ENCODE results near the gene DELE1.
"Not testable (repeated sequence)": the region's sequence is repeated elsewhere in the genome, so short reads cannot be mapped to it uniquely, and the experiment has no call there.

The DELE1 gene

DNA sequence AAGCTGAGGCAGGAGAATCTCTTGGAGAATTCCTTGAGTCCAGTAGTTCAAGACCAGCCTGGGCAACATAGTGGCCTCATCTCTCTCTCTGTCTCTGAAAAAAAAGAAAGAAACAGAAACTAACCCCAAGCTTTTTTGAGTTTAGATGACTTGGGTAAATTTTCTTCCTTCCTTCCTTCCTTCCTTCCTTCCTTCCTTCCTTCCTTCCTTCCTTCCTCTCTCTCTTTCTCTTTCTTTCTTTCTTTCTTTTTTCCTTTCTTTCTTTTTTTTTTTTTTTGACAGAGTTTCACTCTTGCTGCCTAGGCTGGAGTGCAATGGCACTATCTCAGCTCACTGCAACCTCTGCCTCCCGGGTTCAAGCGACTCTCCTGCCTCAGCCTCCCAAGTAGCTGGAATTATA lies 33.2 kb upstream of the DELE1 start:
- DNase-seq: not testable (repeated sequence)

- DNase-seq: no peak
Observed at GRCh38 chr5:141897425-141897824, 26.2 kb upstream of the DELE1 start.

- no peak for DNase-seq
Observed at GRCh38 chr5:141898448-141899049, 25.1 kb upstream of the DELE1 start.

GRCh38 chr5:141902015-141902814 lies 21.5 kb upstream of the DELE1 start:
- DNase-seq: peak; percentile 46

- no peak for DNase-seq
Observed at GRCh38 chr5:141903261-141903660, 20.4 kb upstream of the DELE1 start.

DNA sequence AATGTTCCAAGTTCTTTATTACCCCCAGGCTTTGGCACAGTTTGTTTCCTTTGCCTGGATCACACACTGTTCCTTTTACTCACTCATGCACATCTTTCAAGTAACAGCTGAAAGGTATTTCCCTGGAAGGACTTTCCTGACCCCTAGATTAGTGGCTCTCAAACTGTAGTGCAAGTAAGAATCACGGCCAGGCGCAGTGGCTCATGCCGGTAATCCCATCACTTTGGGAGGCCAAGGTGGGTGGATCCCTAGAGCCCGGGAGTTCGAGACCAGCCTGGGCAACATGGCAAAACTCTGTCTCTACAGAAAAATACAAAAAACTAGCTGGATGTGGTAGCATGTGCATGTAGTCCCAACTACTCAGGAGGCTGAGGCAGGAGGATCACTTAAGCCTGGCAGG lies 19.1 kb upstream of the DELE1 start:
- DNase-seq: no peak

DNA sequence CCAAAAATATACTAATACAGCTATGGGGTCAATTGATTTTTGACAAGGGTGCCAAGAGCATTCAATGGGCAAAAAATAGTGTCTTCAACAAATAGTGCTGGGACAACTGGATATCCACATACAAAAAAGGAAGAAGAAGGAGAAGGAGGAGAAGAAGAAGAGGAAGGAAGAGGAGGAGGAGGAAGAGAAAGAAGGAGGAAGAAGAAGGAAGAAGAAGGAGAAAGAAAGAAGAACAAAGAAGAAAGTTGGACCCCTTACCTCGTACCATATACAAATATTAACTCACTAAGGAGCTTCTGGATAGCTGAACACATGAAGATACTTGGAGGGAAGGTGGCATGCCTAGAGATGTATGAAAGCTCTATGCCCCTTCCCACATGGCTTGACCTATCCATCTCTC lies 17.2 kb upstream of the DELE1 start:
- DNase-seq: no peak

- no peak for DNase-seq
Observed at GRCh38 chr5:141906972-141907371, 16.7 kb upstream of the DELE1 start.

GRCh38 chr5:141908796-141909195 lies 14.9 kb upstream of the DELE1 start:
- DNase-seq: no peak

DNA sequence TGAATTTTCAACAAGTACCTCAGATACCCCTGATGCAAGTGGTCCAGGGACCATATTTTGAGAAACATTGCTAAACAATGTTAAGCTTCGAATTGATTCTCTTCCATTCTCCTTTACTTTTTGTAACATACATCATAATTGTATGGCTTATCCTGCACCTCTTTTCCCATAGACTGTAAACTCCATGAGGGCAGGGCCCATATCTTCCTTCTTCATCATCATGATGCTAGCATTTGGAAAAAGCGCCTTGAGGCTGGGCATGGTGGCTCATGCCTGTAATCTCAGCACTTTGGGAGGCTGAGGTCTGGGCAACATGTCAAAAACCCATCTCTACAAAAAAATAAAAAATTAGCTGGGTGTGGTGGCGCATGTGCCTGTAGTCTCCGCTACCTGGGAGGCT lies 14.5 kb upstream of the DELE1 start:
- DNase-seq: no peak

GRCh38 chr5:141910271-141910673 lies 13.4 kb upstream of the DELE1 start:
- DNase-seq: no peak

GRCh38 chr5:141913560-141914198 lies 10.0 kb upstream of the DELE1 start:
- no peak for DNase-seq

DNA sequence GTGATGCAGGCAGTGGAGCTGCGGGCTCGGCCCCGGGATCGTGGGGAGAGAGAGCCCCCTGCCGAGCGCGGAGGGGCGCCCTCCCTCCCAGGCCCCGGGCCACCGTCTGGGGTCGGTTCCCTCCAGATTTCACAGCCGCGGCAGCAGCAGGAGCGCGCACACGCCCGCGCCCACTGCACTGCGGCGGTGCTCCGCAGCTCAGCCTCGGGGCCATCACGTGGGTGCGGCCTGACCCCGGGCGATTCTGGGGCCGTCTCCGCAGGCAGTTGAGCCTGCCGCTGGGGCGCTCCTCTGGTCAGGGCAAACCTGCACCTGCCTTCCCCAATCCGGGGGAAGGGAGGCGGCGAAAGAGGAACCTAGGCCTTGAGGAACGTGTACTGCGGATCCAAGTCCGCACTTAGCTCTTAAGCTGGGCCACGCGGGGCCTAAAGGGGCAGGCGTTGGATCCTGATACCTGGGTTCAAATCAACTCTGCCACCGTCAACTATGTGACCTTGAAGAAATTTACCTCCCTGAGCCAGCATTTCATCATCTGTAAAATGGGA lies 9.4 kb upstream of the DELE1 start:
- DNase-seq: peak; percentile 63

GRCh38 chr5:141914797-141915196 lies 8.9 kb upstream of the DELE1 start:
- no peak for DNase-seq

DNA sequence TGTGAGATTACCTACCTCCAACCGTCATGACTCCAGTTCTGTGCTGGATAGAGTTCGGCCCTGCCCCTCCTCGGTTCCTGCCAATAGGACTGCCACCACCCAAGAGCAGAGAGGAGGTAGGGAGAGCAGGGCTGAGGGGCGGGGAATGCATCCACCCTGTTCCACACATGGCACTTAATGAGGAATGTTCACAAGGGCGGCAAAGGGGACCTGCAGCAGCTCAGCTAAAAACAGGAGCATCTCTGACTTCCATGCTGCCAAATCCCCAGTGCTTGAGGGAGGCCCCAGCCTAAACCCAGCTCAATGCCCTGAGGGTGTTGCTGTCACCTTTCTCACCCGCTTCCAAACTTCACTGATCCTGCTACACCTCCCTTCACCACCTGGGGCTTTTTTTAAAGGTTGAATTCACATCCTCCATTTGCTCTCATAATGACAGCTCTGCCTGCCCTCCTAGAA lies 7.8 kb upstream of the DELE1 start:
- DNase-seq: peak; percentile 30

DNA sequence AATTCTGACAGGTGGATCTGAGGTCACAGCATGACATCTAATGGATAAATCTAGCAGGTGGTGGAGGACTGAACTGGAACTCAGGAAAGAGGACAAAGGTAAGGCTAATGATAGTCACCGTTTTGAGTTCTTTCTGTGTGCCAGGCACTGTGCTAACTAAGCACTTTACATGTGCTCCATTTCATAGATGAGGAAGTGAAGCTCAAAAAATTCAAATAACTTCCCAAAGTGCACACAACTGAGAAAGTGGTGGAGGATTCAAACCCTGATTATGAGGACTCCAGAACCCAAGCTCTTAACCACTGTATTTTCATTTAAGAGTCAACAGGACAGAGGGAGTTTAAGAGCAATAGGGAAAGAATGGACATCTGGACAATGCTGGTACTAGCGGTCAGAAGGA lies 7.1 kb upstream of the DELE1 start:
- DNase-seq: peak; percentile 37

DNA sequence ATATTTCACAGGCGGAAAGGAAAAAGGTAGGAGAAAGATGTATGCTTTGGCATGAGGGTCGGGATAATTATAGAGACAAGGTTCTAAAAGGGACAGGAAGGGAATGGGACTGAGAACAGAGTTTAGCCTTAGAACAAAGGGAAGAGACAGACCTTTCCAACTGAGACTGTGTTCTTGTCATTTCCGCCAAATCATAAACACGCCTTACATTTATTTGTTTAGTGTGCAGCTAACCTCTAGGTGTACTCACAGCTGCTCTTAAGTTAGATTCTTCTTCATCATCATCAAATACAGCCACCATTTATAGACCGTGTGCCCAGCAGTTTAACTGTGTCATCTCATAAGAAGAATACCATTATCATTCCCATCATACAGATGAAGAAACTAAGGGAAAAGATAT lies 5.9 kb upstream of the DELE1 start:
- DNase-seq: no peak

DNA sequence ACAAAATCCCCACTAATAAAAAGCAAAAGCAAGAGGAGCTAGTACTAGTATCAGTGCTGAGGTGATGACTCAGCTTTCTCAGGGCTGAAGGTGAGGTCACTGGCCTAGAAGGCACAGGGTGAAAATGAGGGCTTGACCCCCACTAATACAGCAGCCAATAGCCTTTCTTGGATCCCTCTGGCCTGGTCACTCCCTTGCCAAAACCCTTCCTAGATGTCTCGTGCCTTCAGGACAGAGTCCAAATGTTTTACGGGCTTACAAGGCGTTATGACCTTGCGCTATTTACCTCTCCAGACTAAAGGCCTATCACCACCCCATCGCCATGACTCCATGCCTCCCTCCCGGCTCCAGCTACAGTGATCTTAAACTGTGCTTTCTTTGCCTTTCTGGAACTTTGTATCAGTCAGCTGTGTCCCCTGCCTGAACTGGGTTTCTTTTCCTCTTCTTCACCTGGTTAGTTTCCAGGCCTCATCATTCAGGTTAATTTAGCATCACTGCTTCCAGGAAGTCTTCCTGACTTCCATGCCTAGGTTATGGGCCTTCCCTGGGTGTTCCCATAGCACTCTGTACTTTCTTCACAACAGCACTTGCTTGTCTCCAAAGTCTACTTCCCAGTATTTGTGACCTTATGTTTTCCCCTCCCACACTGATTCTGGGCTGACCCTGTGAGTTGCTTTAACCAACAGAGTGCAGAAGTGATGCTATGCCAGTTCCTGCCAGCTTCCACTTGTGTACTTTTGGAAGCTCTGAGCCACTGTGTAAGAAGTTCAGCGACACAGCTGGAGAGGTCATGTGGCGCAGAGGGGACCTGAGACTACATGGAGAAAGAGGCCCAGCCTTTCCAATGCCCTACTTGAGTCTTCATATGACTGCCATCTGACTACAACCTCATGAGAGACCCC lies 4.2 kb upstream of the DELE1 start:
- DNase-seq: no peak

DNA sequence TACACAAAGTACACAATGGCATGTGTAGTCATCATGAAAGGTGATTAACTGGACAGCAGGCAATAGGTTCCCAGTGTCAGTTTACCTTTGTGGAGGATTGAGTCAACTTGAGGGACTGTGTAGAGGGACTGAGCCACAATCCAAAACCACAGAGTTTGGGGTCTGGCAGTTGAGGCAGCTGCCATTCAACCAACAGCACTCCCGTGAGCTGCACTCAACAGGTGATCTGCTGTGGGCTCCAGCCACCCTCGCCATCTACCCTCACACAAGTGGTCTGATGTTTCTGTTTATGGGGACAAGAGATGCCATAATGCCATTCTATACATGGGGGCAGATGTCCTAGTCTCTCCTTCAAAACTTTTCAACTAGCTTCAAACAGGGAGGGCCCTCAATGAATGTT lies 2.9 kb upstream of the DELE1 start:
- DNase-seq: no peak

GRCh38 chr5:141922827-141923447 lies 734 bp upstream of the DELE1 start:
- not testable (repeated sequence) for DNase-seq

- no peak for DNase-seq
Observed at GRCh38 chr5:141926434-141926833, 2.8 kb downstream of the DELE1 start.

GRCh38 chr5:141928051-141928450 lies 4.4 kb downstream of the DELE1 start:
- DNase-seq: no peak

Measured in NCI-H146 (cell line).